Measurements from ENCODE around the gene ACVR1.

The ACVR1 gene

DNA sequence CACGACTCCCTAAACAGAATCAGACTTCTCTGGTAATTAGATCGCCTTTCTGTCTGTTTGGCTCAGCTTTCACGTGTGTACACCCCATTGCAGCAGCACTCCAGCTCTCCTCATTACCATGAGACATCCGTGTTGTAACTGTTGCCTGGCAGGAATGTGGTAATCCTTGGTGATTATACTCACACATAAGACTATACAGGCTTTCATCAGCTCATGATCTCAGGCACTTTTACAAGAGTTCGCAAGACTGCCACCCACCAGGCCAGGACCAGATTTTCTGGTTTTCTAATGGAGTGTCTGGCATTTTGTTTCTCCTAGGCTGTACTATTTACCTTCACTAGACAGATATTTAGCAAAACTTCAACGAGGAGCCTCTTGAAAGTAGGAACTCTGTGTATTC lies 50.2 kb downstream of the ACVR1 start:
- peak; percentile 54 for DNase-seq

DNA sequence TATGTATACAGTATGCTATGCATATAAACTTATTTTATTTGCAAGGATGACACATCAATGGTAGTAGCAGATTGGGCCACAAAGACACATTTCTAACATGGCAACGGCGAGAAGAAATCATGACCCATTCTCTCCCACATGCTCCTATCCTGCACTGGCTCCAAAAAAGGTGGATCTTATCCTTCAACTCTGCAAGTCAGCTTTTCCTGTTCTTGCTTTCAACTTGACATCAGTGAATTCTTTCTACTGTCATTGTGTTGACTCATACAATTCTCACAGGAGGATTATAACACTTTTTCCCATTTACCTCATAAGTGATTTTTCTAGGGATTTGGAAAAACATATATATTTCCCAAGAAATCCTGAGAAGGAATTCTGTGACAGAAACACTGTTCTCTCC lies 53.1 kb downstream of the ACVR1 start:
- DNase-seq: peak; percentile 46

DNA sequence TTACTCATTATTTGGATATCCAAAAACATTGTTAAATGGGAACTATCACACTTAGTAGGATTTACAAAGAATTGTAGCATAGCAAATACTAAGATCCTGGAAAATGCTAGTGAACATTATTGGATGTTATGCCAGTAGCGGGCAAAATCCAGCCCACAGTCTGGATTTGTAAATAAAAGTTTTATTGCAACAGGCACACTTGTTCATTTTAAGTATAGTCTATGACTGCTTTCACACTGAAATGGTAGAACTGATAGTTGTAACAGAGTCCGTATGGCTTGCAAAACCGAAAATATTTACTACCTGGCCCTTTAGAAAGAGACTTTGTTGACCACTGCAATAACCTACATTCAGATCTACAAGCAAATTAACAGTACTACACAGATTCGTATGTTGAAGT lies 53.6 kb downstream of the ACVR1 start:
- no peak for DNase-seq

DNA sequence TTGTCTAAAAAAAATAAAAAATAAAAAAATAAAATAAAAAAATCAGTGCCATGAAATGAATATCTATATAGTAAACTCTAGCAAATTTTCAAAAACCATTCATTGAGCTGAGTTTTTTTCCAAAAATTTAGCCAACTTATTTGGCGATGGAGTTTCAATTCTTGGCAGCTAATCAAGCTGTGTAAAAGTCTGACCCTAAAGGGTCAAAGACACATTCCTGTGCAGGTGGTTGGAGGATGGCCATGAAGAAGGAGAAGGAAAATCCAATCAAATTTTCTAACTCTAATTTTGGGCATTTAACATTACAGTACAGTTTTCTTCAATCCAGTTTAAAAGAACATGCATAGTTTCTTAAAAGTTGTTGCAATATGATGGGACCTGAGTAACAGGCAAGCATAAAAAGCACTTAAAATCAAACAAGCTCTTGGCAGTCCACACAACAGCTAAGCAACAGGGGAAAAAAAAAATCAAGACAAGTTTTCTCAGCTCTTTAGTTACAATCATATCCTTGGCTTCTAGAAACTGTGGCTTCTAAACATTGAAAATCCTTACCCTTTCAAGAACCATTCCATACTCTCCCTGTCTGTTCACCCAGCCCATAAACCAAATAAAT lies 54.5 kb downstream of the ACVR1 start:
- DNase-seq: no peak

DNA sequence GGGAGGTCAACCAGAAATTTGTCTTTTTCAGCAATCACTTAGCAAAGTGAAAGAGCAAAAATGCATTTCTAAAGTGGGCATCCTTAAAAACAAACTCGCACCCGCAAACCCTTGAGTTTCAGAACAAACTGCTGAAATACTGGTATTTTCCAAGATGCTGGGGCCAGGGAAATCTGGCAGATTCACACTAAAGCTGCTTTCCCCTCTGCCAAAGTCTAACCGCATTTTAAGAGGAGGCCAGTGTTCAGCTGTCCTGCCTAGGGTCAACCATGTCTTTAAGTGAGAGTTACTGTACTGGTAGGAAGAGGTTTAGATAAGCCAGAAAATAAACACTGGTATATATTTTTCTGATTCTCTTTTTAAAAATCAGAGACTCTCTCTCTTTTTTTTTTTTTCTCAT lies 55.9 kb downstream of the ACVR1 start:
- DNase-seq: no peak

- DNase-seq: no peak
These were observed 56.4 kb downstream of the ACVR1 start for GRCh38 chr2:157819761-157820160.

DNA sequence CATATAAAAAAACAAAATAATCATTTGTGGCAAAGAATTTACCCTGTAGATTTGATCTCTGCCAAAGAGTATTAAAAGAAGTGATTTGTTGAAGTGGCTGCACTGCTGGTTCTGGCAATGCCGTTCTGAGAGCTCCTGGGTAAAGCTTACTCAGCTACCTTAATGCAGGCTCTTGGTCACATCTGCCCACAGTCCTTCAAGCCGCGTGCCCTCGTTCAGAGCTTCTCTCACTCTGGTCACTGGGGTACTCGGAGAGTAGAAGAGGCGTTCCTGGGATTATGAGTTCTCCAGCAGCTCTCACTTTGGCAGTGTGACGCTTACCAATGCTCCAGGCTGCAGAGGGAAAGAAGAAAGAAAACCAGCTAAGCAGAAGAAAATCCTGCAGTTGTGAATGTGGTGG lies 57.9 kb downstream of the ACVR1 start:
- DNase-seq: no peak

DNA sequence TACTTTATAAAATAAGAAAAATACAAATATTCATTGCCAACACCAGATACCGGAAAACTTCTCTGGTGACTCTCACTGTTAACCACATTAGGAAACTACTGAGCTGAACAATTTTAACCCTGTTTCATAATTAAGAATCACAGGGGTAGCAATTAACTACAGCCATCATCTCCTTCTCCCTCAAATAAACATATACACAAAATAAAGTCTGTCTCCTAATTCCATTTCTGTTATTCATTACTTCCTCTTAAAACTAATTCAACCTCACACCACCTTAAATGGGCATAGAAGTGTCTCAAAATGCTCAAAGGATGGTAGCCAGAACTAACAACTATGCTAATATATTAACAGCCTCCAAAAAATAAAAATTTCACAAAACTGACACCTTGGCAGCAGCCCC lies 60.7 kb downstream of the ACVR1 start:
- peak; percentile 35 for DNase-seq

DNA sequence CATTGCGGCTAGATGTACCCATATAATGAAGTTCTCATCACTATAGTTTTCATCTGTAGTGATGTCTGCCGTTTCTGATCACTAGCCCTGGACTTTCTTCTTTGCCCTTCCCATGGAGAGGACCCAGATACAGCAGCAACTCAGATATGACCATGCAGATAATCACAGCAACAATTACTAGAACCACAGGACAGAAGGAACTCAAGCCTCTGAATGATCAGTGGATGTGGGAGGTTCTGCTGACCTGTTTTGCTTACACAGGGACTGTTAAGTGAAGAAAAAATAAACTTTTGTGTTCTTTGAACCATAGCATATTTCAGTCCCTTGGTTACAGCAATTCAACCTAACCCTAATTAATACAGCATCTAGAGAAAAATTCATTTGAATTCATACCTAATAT lies 62.7 kb downstream of the ACVR1 start:
- no peak for DNase-seq

DNA sequence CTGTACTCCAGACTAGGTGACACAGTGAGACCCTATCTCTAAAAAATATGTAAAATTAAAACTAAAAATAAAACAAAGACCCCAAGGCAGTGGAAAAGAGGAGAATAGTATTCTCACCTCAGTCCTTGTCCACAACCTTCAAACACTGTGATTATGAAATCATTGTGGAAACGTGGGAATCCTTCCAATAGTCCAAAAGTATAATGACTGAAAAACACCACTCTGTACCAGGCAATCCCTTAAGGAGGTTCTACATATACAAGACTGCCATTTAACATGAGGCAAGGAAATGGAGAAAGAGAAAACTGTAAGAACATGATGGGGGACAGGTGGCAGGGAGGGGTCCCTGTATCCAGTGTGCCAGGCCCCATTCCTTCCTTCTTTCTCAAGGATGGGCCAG lies 66.1 kb downstream of the ACVR1 start:
- no peak for DNase-seq

DNA sequence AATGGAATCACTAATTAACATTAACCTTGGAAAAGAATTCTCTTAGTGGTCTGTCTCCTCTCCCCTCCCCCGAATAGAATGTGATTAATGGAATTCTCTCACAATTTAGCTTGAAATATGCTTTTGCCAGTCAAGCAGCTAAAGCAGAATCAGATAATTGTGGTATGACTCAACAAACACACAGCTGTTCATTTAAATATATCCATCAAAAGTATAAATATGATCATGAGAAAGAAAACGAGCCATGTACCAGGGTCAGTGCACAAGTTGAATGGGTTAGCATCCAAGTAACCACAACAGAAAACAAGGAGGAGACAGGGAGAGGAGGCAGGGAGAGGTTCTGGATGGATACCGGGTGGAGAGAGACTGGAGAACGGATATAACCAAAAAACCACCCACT lies 66.9 kb downstream of the ACVR1 start:
- DNase-seq: peak; percentile 62

DNA sequence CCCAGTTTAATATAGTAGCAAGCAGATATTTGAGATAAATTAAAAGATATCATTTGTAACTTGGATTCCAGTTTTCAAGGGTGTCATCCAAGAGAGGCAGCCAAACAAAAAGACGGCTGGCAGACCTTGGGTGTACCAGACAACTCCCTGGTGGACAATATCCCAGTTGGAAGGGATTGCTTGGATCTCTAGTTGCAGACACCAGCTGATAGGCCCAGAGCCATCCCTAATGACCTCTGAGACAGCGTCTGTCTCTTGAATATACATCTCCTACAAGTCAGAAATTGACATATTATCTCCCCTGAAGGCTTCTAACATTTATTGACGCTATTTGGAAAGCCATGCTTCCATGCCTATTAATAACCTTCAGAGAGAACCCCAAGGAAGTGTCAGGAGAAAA lies 67.7 kb downstream of the ACVR1 start:
- no peak for DNase-seq

- DNase-seq: no peak
These were observed 69.6 kb downstream of the ACVR1 start for GRCh38 chr2:157806426-157807077.

DNA sequence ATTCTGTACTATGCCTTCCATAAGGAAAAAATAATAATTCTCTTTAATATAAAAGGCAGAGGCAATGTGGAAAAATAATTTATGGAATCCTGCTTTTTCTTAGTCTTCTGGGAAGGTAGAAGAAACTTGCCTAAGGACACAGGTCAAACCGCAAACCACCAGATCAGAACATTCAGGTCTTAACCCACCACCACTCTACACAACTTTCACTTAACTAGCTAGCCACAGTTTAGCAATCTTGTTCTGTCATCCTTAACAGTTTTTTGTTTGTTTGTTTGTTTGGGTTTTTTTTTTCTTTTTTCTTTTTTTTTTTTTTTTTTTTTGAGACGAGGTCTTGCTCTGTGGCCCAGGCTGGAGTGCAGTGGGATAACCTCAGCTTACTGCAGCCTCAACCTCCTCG lies 70.6 kb downstream of the ACVR1 start:
- DNase-seq: no peak

DNA sequence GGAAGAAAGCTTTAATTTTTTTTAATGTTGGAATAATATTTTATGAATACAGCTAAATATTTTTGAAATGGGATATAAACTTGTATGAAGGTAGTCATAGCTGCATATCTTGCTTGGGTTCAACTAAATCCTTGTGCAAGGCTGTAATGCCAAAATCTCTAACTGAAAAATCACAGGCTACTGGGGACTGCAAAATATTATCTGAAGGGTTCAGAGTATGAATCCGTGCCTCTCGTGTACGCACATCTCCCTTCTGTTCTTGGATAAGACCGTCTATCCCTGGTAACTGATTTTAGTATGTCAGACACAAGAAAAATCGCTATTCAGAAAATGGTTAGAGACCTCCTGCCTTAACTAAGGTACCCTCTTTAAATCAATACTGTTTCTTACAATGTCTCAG lies 71.8 kb downstream of the ACVR1 start:
- no peak for DNase-seq

DNA sequence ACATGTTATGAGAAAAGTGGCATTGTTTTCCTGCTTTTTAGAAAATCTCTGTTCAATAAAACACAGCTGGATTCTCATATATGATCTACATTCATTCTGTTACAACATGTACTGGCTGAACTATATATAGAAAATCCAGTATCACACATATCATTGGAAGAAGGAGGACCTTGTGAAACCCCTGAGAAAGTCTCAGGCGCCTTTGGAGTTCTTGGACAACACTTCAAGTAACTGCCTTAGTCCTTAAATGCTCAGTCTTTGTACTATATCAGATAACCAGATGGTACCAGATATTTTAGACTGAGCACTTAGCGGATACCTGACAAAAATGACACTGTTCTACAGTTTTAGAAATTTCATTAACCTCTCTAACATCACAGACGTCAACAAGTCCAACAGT lies 72.2 kb downstream of the ACVR1 start:
- no peak for DNase-seq

- no peak for DNase-seq
These were observed 72.7 kb downstream of the ACVR1 start for GRCh38 chr2:157803476-157803875.

DNA sequence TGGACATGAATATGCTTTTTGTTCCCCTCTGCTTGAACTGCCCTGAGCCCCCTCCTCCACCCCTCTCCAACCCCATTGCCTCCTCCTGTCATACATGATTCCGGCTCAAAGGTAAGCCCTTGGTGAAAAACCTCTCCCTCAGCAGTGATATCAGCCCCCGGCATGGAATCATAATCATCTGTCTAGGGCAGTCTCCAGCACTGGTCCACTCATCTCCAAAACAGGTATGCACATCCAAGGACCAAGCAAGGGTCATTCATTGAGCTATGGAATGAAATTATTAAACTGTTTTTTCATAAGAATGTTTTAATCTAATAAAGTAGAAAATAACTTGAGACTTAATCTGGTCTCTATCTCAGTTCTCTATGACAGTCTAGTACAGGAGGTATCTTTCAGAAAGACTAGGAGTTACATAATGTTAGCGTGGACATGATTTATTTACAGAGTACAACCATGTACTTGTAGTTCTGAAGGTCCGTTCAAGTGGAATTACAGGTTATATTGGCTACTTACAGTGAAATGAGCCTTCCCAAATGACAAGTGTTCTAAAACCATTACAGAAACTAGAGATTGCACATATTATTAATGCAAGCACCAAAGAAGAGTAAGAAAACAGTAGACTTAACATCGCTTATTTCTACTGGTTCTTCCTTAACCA lies 75.2 kb downstream of the ACVR1 start:
- no peak for DNase-seq

DNA sequence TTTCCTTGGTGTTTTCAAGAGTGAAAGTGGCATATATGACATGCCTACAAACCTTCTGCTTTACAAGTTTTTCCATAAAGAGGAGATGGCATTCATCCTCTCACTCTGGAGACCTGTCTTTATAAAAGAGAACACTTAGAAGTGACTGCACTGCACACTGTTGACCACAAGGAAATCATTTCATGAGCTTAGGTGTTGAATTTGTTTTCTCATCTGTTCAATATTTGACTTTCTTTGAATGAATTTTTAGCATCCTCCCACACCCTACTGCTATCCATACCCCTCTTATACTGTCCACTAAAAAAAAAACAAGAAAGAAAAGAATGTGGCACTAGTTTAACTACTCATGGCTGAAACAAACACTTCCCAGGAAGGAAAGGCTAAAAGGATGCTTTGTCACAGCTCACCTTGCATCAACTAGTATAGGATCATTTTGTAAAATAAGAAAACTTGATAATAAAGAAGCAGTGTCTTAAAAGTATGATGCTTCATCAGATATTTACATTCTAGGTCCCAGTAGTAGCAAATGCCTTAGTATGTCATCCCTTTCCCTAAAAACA lies 83.0 kb downstream of the ACVR1 start:
- DNase-seq: no peak

DNA sequence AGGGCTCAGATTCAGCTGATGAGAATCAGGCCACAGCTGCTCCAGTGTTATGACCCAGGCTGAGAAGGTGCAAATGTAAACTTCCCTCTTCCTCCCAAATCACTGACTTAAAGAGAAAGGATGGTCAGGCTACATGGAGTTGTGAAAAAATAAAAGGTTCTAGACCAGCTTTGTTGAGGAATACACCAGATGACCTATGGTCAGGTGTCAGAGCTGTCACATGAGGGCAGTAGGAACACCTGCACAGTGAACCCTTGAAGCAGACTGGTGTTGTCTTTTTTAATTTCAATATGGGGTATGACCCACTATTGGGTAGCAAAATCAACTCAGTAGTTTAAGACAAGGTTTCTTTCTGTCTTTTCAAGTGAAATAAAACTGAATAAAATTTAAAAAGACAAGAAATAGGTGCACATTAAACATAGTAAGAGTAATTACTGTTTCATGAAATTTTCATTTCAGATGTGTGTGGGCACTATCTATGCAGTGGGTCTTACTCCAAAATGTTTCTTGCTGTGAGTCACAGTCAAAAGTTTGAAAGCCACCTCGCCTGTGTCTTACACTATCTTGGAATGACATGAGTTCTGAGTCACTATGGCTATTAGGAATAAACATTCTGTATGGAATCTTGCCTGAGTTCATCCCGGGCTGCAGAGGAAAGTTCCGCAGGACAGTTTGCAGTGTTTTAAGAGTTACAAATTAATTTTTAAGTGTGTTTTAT lies 83.6 kb downstream of the ACVR1 start:
- DNase-seq: peak; percentile 79

- DNase-seq: no peak
These were observed 85.3 kb downstream of the ACVR1 start for GRCh38 chr2:157790780-157791179.

GRCh38 chr2:157789933-157790511 lies 86.1 kb downstream of the ACVR1 start:
- no peak for DNase-seq

DNA sequence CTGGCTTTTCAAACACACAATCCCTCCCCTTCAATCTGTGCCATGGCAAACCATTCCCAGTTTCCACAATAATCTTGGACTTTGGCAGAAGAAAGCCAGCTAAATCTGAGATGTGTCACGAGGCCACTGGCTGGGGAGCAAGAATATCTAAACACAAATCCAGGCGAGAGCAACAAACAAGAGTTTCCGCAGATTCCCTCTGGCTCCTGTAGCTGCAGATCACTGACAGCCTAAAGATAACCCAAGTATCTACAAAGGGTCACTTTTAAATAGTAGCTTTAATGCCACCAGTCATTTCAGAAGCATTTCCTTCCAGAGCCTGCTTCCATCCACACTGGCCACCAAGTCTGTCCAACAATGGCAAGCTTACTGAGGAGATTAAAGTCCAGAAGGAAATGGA lies 86.9 kb downstream of the ACVR1 start:
- no peak for DNase-seq

Measured in fibroblast of skin of scalp (primary cell).